ENCODE data around the gene C1orf185.

The C1orf185 gene

DNA sequence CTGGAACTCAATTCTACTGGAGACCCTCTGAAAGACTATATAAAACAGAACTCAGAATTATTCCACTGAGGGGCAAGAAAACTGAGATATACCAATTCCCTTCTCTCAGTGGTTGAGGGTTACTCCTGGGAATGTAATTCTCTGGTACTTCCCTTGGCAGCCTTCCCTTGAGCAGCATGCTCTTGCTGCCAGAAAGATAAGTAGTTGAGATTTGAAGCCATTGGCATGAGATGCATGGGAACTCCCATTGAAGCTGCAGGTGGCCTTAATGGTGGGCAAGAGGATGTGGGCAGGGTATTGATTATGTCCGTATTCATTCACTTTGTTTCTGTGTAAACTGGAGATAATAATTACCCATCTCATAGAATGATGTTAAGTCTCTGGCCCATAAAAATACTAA is 28.6 kb upstream of the C1orf185 start:
- H3K4me1 ChIP-seq, result no peaks in the 10 kb centered on the region
- no peak overlapping the region for H3K4me3 ChIP-seq
- no peaks in the 10 kb centered on the region for H3K27me3 ChIP-seq
- no peak overlapping the region for H3K27ac ChIP-seq
- H3K9ac ChIP-seq, result no peak overlapping the region
- no peak overlapping the region for H3K4me2 ChIP-seq
- H3K36me3 ChIP-seq, result no peaks in the 10 kb centered on the region
- no peaks in the 10 kb centered on the region; a peak in 1 of 22 replicates for H3K9me3 ChIP-seq (replicated peaks in 1 of 11)
- no peak for TF ChIP-seq Cebpa-rat (IDR thresholded peaks at IDR 0.05)
- no peaks in the 10 kb centered on the region for H4K20me1 ChIP-seq

DNA sequence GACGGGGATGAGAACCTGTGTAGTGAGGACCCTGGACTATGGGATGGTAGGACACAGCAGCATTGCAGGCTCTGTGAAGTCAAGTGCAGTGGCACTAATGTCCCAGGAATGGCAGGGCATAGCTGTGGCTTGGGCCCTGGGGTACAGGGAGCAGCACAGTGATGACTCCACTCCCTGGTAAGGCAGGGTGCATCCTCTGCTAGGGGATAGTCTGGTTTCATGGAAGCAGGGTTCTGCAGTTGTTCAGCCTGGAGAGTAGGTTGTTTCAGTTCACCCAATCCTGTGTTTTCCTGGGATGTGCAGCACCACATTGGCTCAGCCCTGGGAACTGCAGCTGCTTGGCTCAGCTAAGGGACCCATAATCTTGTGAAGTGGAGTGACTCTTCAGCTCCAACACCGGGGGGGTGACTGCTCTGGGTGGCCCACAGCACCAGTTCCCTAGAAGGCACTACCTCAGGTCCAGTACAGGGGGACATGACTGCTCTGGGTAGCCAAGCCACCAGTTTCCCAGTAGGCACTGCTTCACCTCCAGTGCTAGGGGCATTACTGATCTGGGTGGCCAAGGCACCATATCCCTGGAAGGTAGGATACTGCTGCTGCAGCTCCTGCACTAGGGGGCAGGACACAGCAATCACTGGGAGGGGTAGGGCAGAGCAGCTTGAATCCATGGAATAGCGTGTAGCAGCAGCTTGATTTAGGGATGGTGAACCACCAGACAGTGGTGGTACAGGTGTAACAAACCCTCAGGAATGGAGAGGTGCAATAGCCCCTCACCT is 15.3 kb upstream of the C1orf185 start:
- Histone ChIP-seq H3K27ac (no peak overlapping the region), H3K9ac (no peak overlapping the region), H3K36me3 (no peaks in the 10 kb centered on the region), H3K4me1 (no peaks in the 10 kb centered on the region), H4K20me1 (no peaks in the 10 kb centered on the region), H3K27me3 (no peaks in the 10 kb centered on the region), H3K4me2 (no peak overlapping the region), H3K9me3 (replicated peaks in 1 of 11) (peaks cover 0 to 8% (median 0%) of the 10 kb centered on the region in 11 experiments; a peak in 3 of 22 replicates), H3K4me3 (no peak overlapping the region)
- TF ChIP-seq Cebpa-rat (IDR thresholded peaks at IDR 0.05), result no peak

DNA sequence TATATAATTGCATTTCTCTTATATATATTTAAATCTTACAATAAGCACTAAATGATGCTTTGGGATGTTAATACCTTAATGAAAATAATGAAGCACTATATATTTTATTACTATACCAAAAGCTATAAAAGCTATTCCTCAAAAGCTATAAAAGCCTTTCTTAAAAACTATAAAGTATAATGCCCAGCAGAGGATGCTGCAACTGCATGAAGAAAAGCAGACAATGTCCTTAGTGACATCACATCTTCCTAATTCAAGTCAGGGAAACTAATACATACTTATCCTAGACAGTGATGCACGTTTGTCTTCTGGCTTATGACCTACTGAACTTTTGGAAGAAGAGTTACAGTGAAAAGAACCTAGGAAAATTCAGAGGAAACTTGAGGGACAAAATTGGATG is 13.6 kb upstream of the C1orf185 start:
- H3K4me3 ChIP-seq, result no peak overlapping the region

DNA sequence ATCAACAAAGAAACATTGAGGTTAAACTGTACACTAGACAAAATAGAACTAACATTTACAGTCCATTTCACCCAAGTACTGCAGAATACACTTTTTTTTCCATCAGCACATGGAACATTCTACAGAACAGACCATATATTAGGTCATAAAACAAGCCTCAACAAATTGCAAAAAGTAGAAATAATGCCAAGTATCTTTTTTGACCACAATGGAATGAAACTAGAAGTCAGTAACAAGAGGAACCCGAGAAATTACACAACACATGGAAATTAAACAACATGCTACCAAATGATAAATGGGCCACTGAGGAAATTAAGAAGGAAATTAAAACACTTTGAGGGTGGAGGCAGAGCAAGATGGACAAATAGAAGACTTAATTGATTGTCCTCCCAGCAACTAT is 8.4 kb upstream of the C1orf185 start:
- no peak overlapping the region for H3K9ac ChIP-seq
- H3K9me3 ChIP-seq (replicated peaks in 1 of 11), result peaks cover 0 to 20% (median 0%) of the 10 kb centered on the region in 11 experiments; a peak in 4 of 22 replicates
- H3K4me1 ChIP-seq, result peaks cover 0 to 24% (median 0%) of the 10 kb centered on the region in 10 experiments; a peak in 5 of 20 replicates
- H3K36me3 ChIP-seq, result no peaks in the 10 kb centered on the region
- H3K27ac ChIP-seq, result no peak overlapping the region
- no peak overlapping the region for H3K4me3 ChIP-seq
- peak overlapping the region in 4 of 11 experiments; percentile 1 to 17 (median 8); a peak in 5 of 22 replicates for H3K4me2 ChIP-seq
- TF ChIP-seq Cebpa-rat (IDR thresholded peaks at IDR 0.05), result no peak
- no peaks in the 10 kb centered on the region for H3K27me3 ChIP-seq
- H4K20me1 ChIP-seq, result no peaks in the 10 kb centered on the region

More for the DNA sequence above, 13.6 kb upstream of the C1orf185 start:
- Histone ChIP-seq H3K4me1 (peaks cover 0 to 7% (median 0%) of the 10 kb centered on the region in 10 experiments; a peak in 5 of 20 replicates), H3K4me2 (no peak overlapping the region), H3K9me3 (replicated peaks in 1 of 11) (peaks cover 0 to 13% (median 0%) of the 10 kb centered on the region in 11 experiments; a peak in 4 of 22 replicates), H3K36me3 (no peaks in the 10 kb centered on the region), H4K20me1 (no peaks in the 10 kb centered on the region), H3K9ac (no peak overlapping the region), H3K27me3 (no peaks in the 10 kb centered on the region), H3K27ac (no peak overlapping the region)
- TF ChIP-seq Cebpa-rat (IDR thresholded peaks at IDR 0.05), result no peak

DNA sequence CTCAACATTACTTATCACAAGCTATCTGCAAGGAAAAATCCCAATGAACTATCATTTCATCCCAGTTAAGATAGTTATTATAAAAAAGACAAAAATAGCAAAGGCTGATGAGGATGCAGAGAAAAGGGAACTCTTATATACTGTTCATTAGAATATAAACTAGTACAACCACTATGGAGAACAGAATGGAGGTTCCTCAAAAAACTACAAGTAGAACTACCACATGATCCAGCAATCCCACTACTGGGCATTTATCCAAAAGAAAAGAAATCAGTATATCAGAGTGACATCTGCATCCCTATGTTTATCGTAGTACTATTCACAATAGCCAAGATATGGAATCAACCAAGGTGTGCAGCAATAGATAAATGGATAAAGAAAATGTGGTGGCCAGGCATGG is 4.9 kb upstream of the C1orf185 start:
- no peak overlapping the region for H3K4me3 ChIP-seq
- peaks cover 0 to 10% (median 0%) of the 10 kb centered on the region in 11 experiments; a peak in 2 of 22 replicates for H3K9me3 ChIP-seq (replicated peaks in 1 of 11)
- H4K20me1 ChIP-seq, result no peaks in the 10 kb centered on the region
- no peak overlapping the region for H3K27ac ChIP-seq
- H3K36me3 ChIP-seq, result no peaks in the 10 kb centered on the region
- H3K27me3 ChIP-seq, result no peaks in the 10 kb centered on the region
- H3K4me2 ChIP-seq, result no peak overlapping the region
- peaks cover 0 to 35% (median 0%) of the 10 kb centered on the region in 10 experiments; a peak in 6 of 20 replicates for H3K4me1 ChIP-seq
- TF ChIP-seq Cebpa-rat (IDR thresholded peaks at IDR 0.05), result no peak
- no peak overlapping the region for H3K9ac ChIP-seq

DNA sequence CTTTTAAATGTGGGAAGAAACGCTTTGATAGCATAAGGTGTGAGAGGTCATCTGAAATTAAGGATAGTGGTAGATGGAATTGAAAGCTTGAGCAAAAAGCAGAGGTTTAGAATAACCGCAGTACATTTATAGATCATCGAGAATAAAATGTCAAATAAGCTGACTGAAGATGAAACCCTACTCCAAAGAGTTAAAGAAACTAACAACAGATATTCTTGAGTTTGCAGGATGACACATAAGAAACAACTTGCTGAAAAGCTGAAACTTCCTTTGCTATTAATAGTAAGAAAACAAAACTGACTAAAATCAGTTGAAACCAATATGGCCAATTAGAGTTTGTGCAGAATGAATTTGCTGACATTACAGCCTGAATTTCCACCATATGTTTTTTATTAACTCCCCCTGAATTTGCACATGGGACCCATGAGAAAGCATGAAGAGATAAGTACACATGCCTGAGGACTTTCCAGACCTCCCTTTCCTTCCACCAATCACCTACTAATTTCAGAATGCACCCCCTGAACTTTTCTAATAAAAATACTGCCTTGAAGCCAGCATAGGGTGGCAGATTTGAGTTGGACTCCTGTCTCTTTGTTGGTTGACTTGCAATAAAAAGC is 1.7 kb upstream of the C1orf185 start:
- no peaks in the 10 kb centered on the region for H4K20me1 ChIP-seq
- H3K36me3 ChIP-seq, result no peaks in the 10 kb centered on the region
- no peak overlapping the region for H3K4me3 ChIP-seq
- H3K4me1 ChIP-seq, result peaks cover 0 to 19% (median 0%) of the 10 kb centered on the region in 10 experiments; a peak in 3 of 20 replicates
- no peak overlapping the region for H3K9ac ChIP-seq
- no peak overlapping the region for H3K27ac ChIP-seq
- peaks cover 0 to 7% (median 0%) of the 10 kb centered on the region in 11 experiments; a peak in 1 of 22 replicates for H3K9me3 ChIP-seq (replicated peaks in 1 of 11)
- peak overlapping the region in 2 of 11 experiments; percentile 7 to 30; a peak in 2 of 22 replicates for H3K4me2 ChIP-seq
- TF ChIP-seq Cebpa-rat (IDR thresholded peaks at IDR 0.05), result no peak
- no peaks in the 10 kb centered on the region for H3K27me3 ChIP-seq

DNA sequence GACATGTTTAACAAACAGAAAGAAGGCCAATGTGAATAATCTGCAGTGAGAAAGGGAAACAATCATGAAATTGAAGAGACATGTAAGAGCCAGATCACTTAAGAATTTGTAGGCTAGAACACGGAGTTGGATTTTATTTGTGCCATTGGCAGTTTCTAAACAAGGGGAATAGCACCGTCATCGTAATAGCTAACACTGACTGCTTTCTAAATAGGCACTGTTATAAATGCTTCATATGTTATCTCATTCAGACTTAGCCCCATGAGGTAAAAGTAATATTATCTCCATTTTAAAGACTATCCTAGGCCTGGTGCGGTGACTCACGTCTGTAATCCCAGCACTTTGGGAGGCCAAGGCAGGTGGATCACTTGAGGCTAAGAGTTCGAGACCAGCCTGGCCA is 12.1 kb downstream of the C1orf185 start:
- TF ChIP-seq Cebpa-rat (IDR thresholded peaks at IDR 0.05), result no peak
- H3K4me1 ChIP-seq, result peaks cover 0 to 4% (median 0%) of the 10 kb centered on the region in 10 experiments; a peak in 6 of 20 replicates
- no peaks in the 10 kb centered on the region for H3K36me3 ChIP-seq
- H3K4me2 ChIP-seq, result no peak overlapping the region
- no peak overlapping the region for H3K27ac ChIP-seq
- 0 out of 22 replicates have a peak, but pooled peaks cover 0 to 3% (median 0%) of the 10 kb centered on the region in 11 experiments for H3K9me3 ChIP-seq (replicated peaks in 1 of 11)
- no peaks in the 10 kb centered on the region for H4K20me1 ChIP-seq
- no peaks in the 10 kb centered on the region for H3K27me3 ChIP-seq
- no peak overlapping the region for H3K9ac ChIP-seq
- H3K4me3 ChIP-seq, result no peak overlapping the region

DNA sequence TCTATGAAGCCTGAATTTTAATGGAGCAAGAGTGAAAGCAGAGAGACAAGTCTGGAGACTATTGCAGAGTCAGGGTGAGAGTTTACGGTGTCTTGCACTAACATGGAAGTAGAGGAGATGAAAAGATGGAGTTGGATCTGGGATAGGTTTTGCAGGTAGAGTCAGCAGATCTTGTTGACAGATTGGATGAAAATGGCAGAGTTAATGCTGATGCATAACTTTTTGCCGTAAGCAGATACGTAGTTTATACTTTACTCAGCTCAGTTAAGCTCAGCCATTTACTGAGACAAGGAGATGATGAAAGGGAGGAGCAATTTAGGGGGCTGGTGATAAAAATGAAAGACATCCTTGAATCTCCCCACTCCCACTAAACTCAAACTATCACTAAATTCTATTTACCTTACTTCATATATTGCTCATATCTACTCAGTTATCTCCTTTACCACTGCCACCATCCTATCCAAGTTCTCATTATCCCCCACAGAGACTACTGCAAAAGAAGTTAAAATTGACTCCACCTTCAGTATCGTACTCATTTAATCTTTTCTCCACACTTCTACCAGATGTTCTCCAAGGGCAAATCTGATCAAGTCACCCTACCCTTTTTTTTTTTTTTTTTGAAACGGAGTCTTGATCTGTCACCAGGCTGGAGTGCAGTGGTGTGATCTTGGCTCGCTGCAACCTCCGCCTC is 13.8 kb downstream of the C1orf185 start:
- no peaks in the 10 kb centered on the region for H3K4me1 ChIP-seq
- no peak overlapping the region for H3K4me3 ChIP-seq
- no peak overlapping the region for H3K27ac ChIP-seq
- no peaks in the 10 kb centered on the region for H4K20me1 ChIP-seq
- H3K27me3 ChIP-seq, result no peaks in the 10 kb centered on the region
- no peak overlapping the region for H3K9ac ChIP-seq
- no peaks in the 10 kb centered on the region for H3K36me3 ChIP-seq
- H3K4me2 ChIP-seq, result no peak overlapping the region
- no peaks in the 10 kb centered on the region for H3K9me3 ChIP-seq (replicated peaks in 1 of 11)
- TF ChIP-seq Cebpa-rat (IDR thresholded peaks at IDR 0.05), result no peak

DNA sequence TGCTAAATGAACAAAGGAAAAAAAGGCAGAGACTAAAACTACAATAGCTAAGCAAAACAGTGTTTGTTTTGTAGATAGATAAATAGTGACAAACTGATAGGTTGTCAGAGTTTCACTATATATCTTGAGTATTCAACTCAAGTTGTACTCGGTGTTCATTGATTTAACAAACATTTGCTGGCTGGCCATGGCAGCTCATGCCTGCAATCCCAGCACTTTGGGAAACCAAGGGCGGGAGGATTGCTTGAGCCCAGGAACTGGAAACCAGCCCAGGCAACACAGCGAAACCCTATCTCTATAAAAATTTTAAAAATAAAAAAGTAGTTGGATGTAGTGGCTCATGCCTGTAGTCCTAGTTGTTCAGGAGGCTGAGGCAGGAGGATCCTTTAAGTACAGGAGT is 17.3 kb downstream of the C1orf185 start:
- no peaks in the 10 kb centered on the region for H3K27me3 ChIP-seq
- no peaks in the 10 kb centered on the region for H3K4me1 ChIP-seq
- peaks cover 0 to 4% (median 0%) of the 10 kb centered on the region in 11 experiments; a peak in 1 of 22 replicates for H3K9me3 ChIP-seq (replicated peaks in 1 of 11)
- no peak overlapping the region for H3K9ac ChIP-seq
- no peaks in the 10 kb centered on the region for H4K20me1 ChIP-seq
- no peak overlapping the region for H3K4me2 ChIP-seq
- no peak for TF ChIP-seq Cebpa-rat (IDR thresholded peaks at IDR 0.05)
- no peak overlapping the region for H3K27ac ChIP-seq
- no peaks in the 10 kb centered on the region for H3K36me3 ChIP-seq
- H3K4me3 ChIP-seq, result no peak overlapping the region
